ENCODE data around the gene ABHD17A. TPM values are rescaled to one million over a fixed set of nuclear protein-coding genes. Genes with fewer than 3 reads are reported as not detected.

The ABHD17A gene
- total RNA-seq, 4 donors from 2014 or later: 33.8 to 142 (median 63.7) TPM

DNA sequence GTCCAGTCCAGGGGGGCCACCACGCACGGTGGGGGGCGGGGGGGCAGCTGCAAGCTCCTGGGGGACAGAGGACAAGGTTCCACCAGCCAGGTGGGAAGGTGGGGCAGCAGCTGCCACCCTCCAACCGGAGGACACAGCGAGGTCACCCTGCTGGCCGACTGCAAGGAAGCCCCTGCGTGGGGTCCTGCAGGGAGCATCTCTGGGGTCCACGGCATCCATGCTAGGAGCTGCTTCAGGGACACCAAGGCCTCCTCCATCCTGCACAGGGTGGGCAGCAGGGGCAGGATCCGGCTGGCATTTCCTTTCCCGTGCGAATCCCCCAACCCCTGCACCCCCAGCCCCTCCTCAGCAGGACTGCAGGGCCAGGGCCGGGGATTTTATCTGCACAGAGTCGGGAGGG is 13.7 kb downstream of the ABHD17A start:
- TF ChIP-seq POLR2A (IDR thresholded peaks at IDR 0.05) (no peak), CTCF (IDR thresholded peaks at IDR 0.05) (no peak)
- Histone ChIP-seq H3K9me3 (no peaks in the 10 kb centered on the region), H3K4me3 (no peak overlapping the region), H3K36me3 (no peaks in the 10 kb centered on the region), H3K27ac (no peak overlapping the region), H3K27me3 (no peaks in the 10 kb centered on the region), H3K4me1 (peaks cover 10 to 27% of the 10 kb centered on the region in 2 donors)
- DNase-seq: no peak
- intact Hi-C loops (cut with DNase I; ENCODE audit: low total_unique reads): no loop called here

DNA sequence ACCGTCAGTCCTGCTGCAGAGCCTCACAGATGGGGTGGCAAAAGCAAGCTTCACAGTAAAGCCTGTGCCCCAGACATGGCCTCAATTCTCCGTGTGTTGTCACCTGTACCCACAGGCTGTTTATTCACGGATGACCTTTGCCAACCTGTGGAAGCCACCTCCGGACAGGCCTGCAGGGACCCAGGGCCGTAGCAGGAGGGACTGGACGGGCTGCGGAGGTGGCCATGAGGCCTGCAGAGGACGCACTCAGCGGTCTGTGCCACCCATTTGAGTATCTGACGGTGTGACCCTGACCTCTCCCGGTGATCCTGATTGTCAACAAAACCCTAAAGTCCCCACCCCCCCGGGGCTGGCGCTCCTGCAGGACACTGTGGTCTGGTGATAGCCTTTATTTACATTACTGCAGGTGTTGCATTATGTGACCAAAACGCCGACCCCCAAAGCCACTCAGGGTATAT is 14.1 kb downstream of the ABHD17A start:
- TF ChIP-seq CTCF (IDR thresholded peaks at IDR 0.05): no peak
- no peak for TF ChIP-seq POLR2A (IDR thresholded peaks at IDR 0.05)
- no peak overlapping the region for H3K4me3 ChIP-seq
- H3K27me3 ChIP-seq: no peaks in the 10 kb centered on the region
- no peaks in the 10 kb centered on the region for H3K36me3 ChIP-seq
- H3K4me1 ChIP-seq: peaks cover 10 to 23% of the 10 kb centered on the region in 2 donors
- DNase-seq: no peak
- intact Hi-C loops (cut with DNase I; ENCODE audit: low total_unique reads): no loop called here
- no peak overlapping the region for H3K27ac ChIP-seq
- no peaks in the 10 kb centered on the region for H3K9me3 ChIP-seq

DNA sequence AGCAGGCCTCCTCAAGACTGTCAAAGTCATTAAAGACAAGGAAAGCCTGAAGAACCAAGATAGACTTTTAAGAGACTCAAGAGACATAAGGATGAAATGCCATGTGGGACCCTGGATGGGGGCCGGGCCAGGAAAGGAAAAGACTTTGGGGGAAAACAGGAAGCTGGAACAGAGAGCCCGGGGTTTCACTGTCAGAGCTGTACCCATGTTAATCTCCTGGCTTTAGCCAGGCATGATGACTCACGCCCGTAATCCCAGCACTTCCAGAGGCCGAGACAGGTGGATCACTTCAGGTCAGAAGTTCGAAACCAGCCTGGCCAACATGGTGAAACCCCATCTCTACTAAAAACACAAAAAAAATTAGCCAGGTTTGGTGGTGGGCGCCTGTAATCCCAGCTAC is 16.3 kb downstream of the ABHD17A start:
- Histone ChIP-seq H3K27me3 (no peaks in the 10 kb centered on the region), H3K9me3 (no peaks in the 10 kb centered on the region), H3K4me1 (peaks cover 10 to 15% of the 10 kb centered on the region in 2 donors), H3K36me3 (no peaks in the 10 kb centered on the region), H3K27ac (no peak overlapping the region), H3K4me3 (no peak overlapping the region)
- DNase-seq: no peak
- intact Hi-C loops (cut with DNase I; ENCODE audit: low total_unique reads): no loop called here
- TF ChIP-seq CTCF (IDR thresholded peaks at IDR 0.05): no peak
- no peak for TF ChIP-seq POLR2A (IDR thresholded peaks at IDR 0.05)

- intact Hi-C loops (cut with DNase I; ENCODE audit: low total_unique reads): no loop called here
- no peak for DNase-seq
- H3K36me3 ChIP-seq: no peaks in the 10 kb centered on the region
- H3K9me3 ChIP-seq: no peaks in the 10 kb centered on the region
- peaks cover 0 to 2% of the 10 kb centered on the region in 2 donors for H3K4me1 ChIP-seq
- H3K27me3 ChIP-seq: no peaks in the 10 kb centered on the region
- H3K4me3 ChIP-seq: no peak overlapping the region
- H3K27ac ChIP-seq: no peak overlapping the region
- no peak for TF ChIP-seq POLR2A (IDR thresholded peaks at IDR 0.05)
- no peak for TF ChIP-seq CTCF (IDR thresholded peaks at IDR 0.05)
Observed at GRCh38 chr19:1867349-1867724, 18.0 kb downstream of the ABHD17A start.

DNA sequence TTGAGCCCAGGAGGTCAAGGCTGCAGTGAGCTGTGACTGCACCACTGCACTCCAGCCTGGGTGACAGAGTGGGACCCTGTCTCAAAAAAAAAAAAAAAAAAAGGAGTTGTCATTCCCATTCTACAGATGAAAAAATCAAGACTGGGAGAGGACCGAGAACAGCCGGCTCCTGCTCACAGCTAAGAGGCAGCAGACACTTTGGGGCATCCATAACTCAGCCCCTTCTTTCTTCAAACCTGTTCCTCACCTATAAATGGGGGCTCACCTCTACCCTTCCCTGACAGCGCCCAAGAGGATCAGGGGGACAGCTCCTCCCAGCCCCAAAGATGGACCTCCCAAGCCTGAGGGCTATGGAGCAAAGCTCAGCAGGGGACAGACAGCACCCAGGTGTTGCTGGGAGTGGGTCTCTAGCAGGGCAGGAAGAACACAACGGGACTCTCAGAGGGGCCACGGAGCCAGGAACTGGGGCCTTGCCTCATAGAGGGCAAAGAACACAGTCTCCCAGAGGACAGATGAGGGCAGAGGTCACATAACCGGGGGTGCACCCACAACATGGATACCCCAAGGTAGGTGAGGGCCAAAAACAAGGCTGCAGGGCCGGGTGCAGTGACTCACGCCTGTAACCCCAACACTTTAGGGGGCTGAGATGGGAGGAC is 18.5 kb downstream of the ABHD17A start:
- Histone ChIP-seq H3K27ac (no peak overlapping the region), H3K9me3 (no peaks in the 10 kb centered on the region), H3K4me1 (peaks cover 0 to 8% of the 10 kb centered on the region in 2 donors), H3K4me3 (no peak overlapping the region), H3K36me3 (no peaks in the 10 kb centered on the region), H3K27me3 (no peaks in the 10 kb centered on the region)
- intact Hi-C loops (cut with DNase I; ENCODE audit: low total_unique reads): no loop called here
- DNase-seq: no peak
- TF ChIP-seq CTCF (IDR thresholded peaks at IDR 0.05): no peak
- no peak for TF ChIP-seq POLR2A (IDR thresholded peaks at IDR 0.05)

All from uterus (tissue), 4 donors.